Activated CD4-positive, alpha-beta T cell treated with anti-CD3 and anti-CD28 coated beads, Interleukin-2, amount 50 U/mL, for 48 hours (primary cell): ENCODE measurements around the gene ITPKB.
"Not testable (repeated sequence)": the region's sequence is repeated elsewhere in the genome, so short reads cannot be mapped to it uniquely, and the experiment has no call there.

Source experiments
- DNase-seq, 2 experiments: peaks; one replicate each; pipeline ENCODE4 v3.0.0-alpha.2; 2020

ITPKB gene

DNA sequence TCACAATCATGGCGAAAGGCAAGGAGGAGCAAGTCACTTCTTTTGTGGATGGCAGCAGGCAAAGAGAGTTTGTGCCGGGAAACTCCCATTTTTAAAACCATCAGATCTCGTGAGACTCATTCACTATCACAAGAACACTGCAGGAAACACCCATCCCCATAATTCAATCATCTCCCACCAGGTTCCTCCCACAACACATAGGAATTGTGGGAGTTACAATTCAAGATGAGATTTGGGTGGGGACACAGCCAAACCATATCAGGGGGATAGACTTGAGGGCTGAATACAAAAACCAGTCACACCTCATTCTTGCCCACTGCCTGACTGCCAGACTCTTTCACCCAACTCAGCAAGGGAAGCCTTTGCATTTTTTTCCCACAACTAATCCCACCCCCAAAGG is 140.1 kb downstream of the ITPKB start:
- DNase-seq, result not testable (repeated sequence)

DNA sequence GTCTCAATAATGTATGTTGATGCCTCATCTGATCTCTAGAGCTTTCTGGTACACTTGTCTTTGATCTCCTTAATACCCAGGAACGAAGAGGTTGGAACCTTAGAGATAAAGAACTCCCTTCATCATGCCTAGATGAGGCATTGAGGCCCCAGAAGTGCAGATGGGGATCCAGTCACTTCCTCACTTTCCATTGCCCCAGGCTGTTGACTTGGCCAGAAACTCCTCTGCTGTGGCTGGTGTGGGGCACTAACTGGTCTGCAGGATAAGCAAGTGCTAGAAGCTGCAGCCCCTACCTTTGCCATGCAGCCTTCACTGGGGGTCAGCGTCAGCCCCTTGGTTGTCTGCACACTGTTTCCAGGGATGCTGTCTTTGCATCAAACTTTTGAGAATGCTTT is 140.6 kb downstream of the ITPKB start:
- DNase-seq, result no peak

DNA sequence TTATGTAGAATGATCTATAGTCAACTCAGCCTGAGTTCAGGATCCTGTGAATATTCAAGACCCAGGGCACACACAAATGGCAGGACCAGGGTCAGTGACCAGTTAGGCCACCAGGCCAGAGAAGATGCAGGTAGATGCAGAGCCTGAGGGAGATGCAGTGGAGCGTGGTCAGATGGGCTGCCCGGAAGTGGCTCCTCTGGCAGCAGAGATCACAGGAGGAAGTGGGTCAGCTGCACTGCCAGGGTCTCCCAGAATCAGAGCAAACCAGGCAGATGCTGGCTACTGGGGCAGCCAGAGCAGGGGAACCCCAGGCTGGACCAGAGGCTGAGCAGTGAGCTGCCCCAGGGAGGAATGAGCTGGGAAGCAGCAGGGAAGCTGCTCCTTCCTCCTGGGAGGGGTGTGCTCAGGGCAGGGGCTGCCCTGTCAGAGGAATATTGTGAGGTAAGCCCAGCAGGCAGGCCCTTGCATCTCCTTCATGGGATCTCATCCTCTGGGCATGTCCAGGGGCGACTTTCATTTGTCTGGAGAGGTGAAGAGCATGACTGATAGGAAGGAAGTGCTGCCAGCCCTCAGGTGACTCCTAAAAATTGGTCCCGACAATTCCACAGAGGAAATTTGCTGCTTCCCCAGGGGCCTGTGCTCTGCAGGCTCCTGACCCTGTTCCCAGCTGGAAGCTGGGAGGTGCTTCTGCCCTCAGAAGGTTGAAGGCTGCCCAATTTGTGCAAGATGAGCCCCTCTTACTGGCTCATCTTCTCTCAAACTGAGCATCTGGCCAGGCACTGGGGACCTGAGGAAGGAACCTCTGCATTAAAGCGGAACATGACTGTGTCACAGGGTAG is 141.2 kb downstream of the ITPKB start:
- no peak for DNase-seq

GRCh38 chr1:226596531-226597165 is 142.4 kb downstream of the ITPKB start:
- DNase-seq, result no peak

- no peak for DNase-seq
Observed at GRCh38 chr1:226593541-226593940, 145.5 kb downstream of the ITPKB start.

DNA sequence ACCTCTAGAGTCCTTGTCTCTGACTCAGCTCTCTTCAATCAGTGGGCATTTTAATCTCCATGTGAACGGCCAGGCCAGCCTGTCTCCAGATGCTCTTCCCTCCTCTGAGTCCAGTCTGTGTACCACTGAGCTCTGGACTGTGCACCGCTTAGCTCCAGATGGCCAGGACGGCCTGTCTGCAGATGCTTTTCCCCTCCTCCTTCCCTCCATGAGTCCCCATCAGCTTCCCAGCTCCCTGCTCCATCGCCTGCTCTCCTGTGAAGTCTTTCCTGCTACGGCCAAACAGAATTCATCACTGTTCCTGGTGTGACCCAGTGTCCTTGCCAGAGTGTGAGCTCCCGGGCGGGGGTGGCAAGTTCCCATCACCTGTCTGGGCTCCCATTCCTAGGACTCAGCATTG is 148.5 kb downstream of the ITPKB start:
- DNase-seq, result no peak

DNA sequence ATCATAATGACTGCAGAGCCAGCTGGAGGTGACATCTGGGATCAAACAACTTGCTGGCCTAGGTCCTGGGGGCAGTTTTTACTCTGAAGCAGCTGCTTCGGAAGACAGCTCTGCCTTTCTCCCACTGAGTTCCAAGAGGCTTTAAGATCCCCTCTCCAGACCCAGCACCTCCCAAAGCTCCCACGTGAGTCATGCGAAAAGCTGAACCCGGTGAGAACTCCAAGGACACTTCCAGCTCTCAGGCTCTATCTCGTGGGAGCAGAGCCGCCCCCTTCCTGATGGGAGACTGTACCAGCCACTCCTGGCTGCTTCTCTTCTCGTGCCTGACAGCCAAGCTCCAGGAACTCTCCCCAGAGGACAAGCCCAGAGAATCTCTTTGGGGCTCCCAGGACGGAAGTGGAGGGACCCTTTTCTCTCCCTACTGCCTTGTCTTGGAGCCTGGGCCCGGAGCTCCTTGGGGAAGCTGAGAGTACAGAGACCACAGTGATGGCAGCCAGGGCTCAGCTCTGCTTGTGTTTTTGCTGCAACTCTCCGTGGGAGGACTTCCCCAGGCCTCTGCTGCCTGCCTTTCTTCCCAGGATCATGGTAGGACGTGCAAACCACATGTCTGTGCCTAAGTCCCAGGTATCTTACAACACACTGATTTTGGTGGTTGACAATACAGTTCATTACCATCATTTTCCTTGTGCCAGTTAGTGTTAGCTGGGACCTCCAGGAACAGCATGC is 149.9 kb downstream of the ITPKB start:
- no peak for DNase-seq

DNA sequence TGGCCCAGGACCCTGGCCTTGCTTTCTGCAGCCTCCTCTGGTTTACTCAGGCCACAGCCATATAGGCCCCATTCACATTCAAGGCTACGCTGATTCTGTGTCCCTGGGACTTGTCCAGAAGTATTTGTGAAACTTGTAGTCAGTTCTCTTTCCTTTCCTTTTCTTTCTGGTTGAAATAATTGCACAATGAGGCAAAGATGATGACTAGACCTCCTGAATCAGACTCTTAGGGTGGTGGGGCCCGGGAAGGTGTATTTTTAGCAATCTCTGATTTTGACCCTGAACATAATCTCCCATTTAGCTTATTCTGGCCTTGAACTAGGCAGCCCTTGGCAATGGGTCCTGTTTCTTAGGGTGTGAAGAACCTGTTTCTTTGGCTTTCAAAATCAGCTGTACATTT is 150.6 kb downstream of the ITPKB start:
- no peak for DNase-seq

GRCh38 chr1:226586650-226587422 is 152.2 kb downstream of the ITPKB start:
- DNase-seq, result no peak

- DNase-seq, result no peak
Observed at GRCh38 chr1:226586116-226586515, 153.0 kb downstream of the ITPKB start.

GRCh38 chr1:226584164-226584563 is 154.9 kb downstream of the ITPKB start:
- no peak for DNase-seq

DNA sequence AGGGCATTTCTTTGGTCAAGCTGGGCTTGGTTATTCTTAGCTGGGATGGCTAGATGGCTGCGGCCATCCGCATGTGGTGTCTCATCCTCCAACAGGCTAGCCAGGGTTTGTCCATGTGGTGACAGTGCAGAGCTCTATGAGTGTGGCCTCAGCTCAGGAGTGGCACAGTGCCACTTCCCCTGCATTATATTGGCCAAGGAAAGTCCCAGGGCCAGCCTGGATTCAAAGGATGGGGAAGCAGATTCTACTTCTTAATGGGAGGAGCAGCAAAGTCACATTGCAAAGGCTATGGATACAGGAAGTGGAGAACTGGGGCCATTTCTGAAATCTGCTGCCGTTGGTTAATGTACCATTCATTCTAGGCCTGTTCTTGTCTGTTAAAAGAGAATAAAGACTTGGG is 156.1 kb downstream of the ITPKB start:
- no peak for DNase-seq
